CD4-positive, alpha-beta T cell treated with Interleukin-17A for 1 hour (primary cell): ENCODE results near the gene LSM4.
A peak's percentile ranks its signal among the peaks of the same experiment; 100 is the strongest.

ENCODE experiments used
- DNase-seq: peaks from one replicate; pipeline ENCODE4 v3.0.0-alpha.2; 2020

Gene LSM4

GRCh38 chr19:18309525-18310064 lies 13.3 kb downstream of the LSM4 start:
- no peak for DNase-seq

- DNase-seq = no peak
Observed at GRCh38 chr19:18308948-18309325, 13.9 kb downstream of the LSM4 start.

DNA sequence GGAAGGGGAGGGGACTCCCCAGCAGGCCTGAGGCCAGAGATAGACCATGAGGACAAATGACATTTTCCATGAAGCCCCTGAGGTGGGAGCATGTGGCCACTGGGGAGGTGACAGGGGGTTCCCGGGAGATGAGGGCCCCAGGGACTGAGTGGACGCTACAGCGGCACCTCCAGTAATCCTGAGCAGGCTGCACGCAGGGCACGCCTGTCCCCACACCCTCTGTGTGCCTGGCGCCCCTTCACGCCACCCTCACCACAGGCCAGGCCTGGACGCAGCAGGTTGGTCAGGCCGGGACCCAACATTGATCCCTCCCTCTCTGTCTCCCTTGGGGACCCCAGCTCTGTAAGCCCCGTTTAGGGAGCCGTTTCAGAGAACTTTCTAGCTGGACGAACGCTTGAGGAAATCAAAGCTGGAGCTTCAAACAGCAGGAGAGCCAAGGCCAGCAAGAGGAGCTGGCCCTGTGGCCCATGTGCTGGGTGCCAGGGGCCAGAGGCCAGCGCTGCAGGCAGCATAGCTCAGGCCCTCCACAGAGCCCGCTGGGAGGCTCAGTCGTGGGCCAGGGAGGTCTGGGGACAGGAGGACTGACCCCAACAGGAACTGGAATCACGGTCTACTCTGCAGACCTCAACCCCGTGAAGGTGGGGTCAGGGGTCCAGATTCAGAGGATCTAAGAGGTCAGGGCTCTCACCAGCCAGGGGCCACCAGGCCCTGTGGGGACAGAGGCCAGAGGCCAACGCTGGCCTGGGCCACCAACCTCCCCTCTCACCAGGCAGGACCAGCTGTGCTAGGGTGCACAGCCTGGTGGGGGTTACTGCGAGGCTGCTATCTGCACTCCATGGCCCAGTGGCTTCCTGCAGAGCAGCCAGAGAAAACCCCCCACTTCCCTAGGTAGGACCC lies 14.6 kb downstream of the LSM4 start:
- no peak for DNase-seq

- peak; percentile 67 for DNase-seq
Observed at GRCh38 chr19:18307271-18307681, 15.6 kb downstream of the LSM4 start.

DNA sequence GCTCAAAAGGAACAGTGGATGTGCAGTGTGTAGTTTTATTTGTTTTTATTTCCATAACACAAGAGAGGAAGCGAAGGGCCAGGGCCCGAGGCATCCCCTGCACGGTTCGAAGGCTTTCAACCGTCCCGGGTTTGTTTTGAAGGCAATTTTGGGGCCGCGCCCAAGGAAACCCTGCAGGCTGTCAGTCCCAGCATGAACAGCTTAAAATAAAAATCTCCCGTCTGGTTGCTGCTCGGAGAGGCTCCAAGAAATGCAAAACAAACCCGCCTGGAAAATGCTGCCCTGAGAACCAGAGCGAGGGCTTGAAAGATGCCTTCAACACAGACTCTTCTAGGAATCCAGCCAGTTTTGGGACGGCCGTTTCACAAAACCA lies 16.0 kb downstream of the LSM4 start:
- peak; percentile 32 for DNase-seq

GRCh38 chr19:18306209-18306887 lies 16.5 kb downstream of the LSM4 start:
- DNase-seq = no peak

DNA sequence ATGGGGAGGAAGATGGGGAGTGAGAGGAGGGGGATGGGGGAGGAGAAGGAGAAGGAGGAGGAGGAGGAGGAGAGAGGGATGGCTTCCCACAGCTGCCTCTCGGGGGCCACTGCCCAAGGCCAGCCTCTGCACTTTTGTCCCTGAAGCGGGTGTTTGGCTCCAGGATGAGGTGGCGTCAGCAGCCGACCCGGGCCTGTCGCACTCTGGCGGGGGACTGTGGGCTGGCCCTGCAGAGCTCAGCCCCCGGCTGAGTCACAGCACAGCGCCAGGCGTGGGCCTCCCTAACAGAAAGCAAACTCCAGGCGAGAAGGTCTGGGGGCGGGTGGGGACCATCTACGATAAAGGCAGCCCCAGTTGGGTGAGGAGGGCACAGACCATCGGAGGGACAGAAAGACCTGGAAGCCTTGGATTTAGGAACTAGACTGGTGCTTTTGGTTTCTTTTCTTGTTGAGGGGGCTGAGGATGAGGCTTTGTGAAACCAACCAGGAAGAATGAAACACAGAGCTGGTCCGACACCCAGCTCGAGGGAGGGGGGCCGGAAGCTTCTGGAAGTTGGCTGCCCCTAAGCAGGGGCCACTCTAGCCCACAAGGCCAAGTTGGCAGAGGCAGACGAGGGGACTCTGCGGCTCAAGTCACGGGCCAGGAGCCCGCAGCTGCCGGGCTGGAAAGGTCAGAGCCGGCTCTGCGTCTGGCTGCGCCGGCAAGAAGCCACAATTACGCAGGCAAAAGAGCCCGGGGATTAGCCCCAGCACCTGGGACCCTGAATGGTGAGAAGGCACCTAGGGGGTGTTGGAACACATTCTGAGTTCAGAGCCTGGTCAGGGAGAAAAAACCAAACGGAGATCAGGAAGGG lies 18.2 kb downstream of the LSM4 start:
- DNase-seq = peak; percentile 87

DNA sequence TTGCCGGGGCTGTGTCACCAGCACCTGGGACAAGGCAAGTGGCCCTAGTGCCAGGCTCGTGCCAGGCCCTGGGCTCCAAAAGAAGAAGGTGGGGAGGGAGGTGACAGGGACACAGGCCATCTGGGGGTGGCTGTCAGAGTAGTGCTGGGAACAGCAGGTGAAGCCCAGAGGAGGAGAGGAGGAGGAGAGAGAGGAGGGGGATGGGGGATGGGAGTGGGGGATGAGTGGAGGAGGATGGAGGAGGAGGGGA lies 18.7 kb downstream of the LSM4 start:
- DNase-seq = no peak

GRCh38 chr19:18301718-18302111 lies 21.2 kb downstream of the LSM4 start:
- no peak for DNase-seq

DNA sequence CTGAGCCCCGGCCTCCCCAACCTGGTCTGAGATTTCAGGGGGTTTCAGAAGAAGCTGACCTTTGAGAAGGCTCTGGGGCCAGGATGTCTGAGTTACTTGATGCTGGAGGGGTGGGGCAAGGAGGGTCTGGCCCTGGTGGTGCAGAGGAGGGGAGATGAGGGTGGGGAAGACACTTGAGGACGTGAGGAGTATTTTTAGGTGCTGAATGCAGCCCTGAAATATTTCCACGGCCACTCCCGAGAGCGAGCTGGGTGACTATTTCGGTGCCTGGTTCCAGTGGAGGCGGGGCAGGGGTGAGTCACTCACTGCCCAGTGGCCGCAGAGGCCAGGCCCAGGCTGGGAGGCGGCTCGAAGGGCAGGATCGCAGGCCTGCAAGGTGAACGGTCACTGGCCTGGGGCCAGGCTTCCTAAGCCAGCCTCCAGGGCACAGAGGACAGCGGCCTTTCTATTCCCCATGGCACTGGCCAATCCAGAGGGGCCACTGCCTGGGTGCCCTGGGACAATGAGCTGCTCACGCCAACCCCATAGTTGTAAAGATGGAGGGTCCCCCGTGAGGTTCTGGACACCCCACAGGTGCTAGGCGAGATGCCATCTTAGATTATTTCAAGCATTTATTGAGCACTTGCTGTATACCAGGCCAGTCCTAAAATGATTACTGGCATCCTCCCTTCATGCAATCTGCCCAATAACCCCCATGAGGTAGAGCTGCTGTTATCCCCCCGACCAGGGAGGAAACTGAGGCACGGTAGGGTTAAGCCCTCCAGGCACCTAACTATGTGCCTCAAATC lies 21.8 kb downstream of the LSM4 start:
- no peak for DNase-seq

DNA sequence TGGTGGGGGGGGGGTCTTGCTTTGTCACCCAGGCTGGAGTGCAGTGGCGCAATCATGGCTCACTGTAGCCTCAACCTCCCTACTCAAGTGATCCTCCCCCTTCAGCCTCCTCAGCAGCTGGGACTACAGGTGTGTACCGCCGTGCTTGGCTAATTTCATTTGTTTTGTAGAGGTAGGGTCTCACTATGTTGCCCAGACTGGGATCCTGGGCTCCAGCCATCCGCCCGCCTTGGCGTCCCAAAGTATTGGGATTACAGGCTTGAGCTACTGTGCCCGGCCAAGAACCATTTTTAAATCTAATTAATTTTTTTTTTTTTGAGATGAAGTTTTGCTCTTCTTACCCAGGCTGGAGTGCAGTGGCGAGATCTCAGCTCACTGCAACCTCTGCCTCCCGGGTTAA lies 23.2 kb downstream of the LSM4 start:
- DNase-seq = no peak

DNA sequence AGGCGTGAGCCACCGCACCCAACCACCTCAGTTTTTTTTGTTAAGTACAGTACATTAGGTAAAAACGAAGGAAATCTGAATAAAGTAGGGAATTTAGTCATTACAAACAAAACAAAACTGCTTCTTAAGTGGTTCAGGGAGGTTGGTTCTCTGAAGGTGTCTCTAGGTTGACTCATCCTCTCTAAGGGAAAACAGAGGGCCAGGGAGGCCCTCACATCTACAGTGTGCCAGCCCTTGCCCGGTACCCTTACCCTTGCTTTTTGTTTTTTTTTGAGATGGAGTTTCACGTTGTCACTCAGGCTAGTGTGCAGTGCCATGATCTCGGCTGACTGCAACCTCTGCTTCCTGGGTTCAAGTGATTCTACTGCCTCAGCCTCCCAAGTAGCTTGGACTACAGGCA lies 24.3 kb downstream of the LSM4 start:
- no peak for DNase-seq

DNA sequence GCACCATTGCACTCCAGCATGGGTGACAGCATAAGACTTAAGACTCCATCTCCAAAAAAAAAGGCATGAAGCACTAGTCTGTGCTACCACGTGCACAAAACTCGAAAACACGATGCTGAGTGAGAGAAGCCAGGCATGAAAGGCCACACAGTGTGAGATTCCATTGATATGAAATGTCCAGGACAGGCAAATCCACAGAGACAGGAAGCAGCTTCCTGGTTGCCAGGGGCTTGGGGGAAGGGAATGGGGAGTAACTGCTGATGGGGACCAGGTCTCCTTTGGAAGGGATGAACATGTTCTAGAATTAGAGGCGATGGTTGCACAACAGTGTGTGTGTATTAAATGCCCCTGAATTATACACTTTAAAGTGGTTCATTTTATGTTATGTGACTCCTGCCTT lies 25.6 kb downstream of the LSM4 start:
- DNase-seq = no peak

DNA sequence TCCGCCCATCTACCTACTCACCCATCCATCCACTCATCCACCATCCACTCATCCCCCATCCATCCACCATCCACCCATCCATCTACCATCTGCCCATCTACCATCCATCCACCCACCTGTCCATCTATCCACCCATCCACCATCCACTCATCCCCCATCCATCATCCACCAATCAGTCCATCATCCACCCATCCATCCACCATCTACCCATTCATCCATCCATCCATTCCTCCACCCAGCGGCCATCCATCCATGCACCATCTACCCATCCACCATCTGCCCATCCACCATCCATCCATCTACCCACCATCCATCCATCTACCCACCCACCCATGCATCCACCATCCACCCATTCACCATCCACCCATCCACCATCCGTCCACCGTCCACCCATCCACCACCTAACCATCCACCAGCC lies 27.8 kb downstream of the LSM4 start:
- no peak for DNase-seq

DNA sequence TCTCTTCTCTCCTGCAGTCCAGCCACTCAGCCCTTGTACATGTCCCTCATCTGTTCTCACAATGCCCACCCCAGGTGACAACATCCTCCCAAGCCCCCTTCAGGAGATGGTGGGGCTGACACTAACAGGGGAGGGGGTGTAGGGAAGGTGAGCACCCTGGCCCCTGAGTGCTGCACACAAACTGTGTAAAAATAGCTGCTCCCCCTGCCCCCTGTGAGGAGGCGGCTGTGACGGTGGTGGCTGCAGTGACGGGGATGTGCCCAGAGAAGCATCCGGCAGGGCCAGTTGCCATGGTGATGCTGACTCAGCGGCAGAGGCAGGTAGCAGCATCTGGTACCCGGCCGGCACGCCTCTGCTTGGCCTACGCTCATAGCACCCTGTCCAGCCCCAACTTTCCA lies 28.4 kb downstream of the LSM4 start:
- peak; percentile 95 for DNase-seq

GRCh38 chr19:18293642-18294466 lies 29.0 kb downstream of the LSM4 start:
- DNase-seq = no peak

DNA sequence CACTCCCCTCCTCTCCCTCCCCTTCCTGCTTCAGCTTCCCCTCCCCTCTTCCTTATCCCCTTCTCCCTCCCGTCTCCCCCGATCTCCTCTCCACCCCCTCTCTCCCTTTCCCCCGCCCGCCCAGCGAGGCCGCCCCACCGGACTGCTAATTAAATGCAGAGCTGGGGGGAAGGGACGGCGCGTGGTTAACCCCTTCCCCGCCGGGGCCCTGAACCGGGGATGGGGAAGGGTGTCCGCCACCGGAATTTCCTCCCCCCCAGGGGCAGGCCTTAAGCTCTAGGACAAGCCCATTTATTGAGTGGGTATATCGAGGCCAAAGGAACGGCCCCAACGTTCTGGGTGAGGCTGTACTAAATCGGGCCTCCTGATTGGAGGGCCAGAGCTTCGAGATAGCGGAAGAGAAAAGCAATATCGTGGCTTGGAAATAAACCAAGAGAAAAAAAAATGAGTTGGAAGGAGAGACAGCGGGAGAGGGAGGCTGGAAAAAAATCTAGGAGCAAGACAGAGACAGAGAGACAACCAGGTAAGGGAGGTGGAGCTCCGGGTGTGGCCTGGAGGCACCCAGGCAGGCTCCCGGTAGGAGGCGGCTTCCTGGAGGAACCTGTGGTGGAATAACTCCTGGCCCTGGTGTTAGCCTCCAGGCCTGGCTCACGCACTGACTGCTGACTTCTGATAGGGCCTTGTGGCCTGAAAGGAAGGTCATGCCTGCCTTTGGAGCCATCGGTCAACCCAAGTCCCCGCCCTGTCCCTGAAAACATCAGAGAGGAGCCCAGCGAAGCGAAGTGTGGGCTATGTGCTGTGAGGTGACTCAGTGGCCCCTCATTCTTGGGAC lies 29.9 kb downstream of the LSM4 start:
- DNase-seq = peak; percentile 65

DNA sequence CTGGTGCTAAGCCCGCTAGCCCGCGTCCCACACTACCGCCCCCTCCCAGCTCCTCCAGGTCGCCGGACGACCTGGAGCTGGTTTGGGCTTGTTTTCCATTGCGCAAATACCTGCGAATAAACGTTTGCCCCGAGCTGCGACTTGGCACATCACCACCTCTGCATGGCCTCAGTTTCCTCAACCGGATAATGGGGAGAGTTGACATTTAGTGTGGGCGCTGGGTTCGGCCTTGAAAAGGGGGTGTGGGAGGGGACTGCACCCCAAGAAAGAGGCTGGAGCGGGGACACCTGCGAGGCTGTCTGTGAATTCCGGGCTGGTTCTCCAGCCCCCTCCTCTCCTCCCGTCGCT lies 30.4 kb downstream of the LSM4 start:
- no peak for DNase-seq

GRCh38 chr19:18291590-18292461 lies 31.1 kb downstream of the LSM4 start:
- peak; percentile 86 for DNase-seq

DNA sequence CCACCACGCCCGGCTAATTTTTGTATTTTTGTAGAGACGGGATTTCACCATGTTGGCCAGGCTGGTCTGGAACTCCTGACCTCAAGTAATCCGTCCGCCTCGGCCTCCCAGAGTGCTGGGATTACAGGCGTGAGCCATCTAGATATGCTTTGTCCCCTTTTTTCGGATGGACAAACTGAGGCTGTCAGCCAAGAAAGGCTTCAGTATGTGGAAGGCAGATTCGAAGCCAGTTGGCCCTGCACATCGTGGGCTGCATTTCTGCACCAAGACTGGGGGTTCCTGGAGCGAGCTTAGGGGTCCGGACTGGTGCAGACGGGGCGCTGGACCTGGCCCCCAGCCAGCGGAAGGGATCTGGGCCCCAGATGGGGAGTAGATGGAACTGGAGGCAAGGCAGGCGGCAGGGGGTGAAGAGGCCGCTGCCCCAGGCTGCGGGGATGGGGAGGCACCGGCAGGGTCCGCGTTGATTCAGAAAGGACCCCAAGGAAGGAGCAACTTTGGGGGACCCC lies 31.8 kb downstream of the LSM4 start:
- no peak for DNase-seq
